Activated CD8-positive, alpha-beta T cell treated with anti-CD3 and anti-CD28 coated beads, Interleukin-2, amount 10 ng/mL, durations not matched to agents 7 days and 5 days (primary cell): ENCODE data around the gene RBM28. TPM values are rescaled to one million over a fixed set of nuclear protein-coding genes. Genes with fewer than 3 reads are reported as not detected.

ENCODE experiments used
- ATAC-seq: fragments of 150-1000 bp; cut with Tn5 transposase; one replicate; pipeline ENCODE4 v1.10.0; 2021; ENCODE audit warnings: moderate library complexity
- CTCF ChIA-PET: fragments of 350-600 bp; sonication (Branson Sonifier 250); formaldehyde crosslinking; loops from one replicate; lab custom pipeline; 2021; ENCODE audit warnings: antibody characterized with exemption; lab: Charles Lee
- POLR2A ChIA-PET: fragments of 350-600 bp; sonication (Branson Sonifier 250); formaldehyde crosslinking; loops from one replicate; lab custom pipeline; 2021; ENCODE audit warnings: antibody characterized with exemption; lab: Charles Lee
- DNase-seq: peaks from one replicate; pipeline ENCODE4 v3.0.0-alpha.2; 2020
- H3K27ac Mint-ChIP-seq: one replicate; pipeline ENCODE4 v1.8.0; 2021; ENCODE audit warnings: mild to moderate bottlenecking, mixed read lengths
- H3K27me3 Mint-ChIP-seq: one replicate; pipeline ENCODE4 v1.8.0; 2021; ENCODE audit warnings: low read depth, mixed read lengths
- H3K36me3 Mint-ChIP-seq: one replicate; pipeline ENCODE4 v1.8.0; 2021; ENCODE audit warnings: low read depth, mixed read lengths
- H3K4me1 Mint-ChIP-seq: one replicate; pipeline ENCODE4 v1.8.0; 2021; ENCODE audit warnings: low read depth, mixed read lengths
- H3K4me3 Mint-ChIP-seq: one replicate; pipeline ENCODE4 v1.8.0; 2021; ENCODE audit warnings: mild to moderate bottlenecking, mixed read lengths
- H3K9me3 Mint-ChIP-seq: one replicate; pipeline ENCODE4 v1.8.0; 2022; ENCODE audit warnings: mixed read lengths; ENCODE audit not compliant: insufficient read depth
- total RNA-seq, 2 experiments: library from RNA; stranded (reverse); gene quantifications; one replicate each; pipeline ENCODE4 v1.2.3, GENCODE V29; 2021

Gene RBM28
- total RNA-seq, 2 experiments from 2014 or later, result 40.4 to 43.3 TPM

- H3K36me3 Mint-ChIP-seq, result no peaks in the 10 kb centered on the region
- POLR2A ChIA-PET, result no interaction called here
- no peaks in the 10 kb centered on the region for H3K9me3 Mint-ChIP-seq
- DNase-seq (no peak), ATAC-seq (no peak)
- CTCF ChIA-PET, result no interaction called here
- no peaks in the 10 kb centered on the region for H3K4me1 Mint-ChIP-seq
- no peak overlapping the region for H3K4me3 Mint-ChIP-seq
- no peak overlapping the region for H3K27ac Mint-ChIP-seq
- H3K27me3 Mint-ChIP-seq, result peaks cover 33% of the 10 kb centered on the region
Observed at GRCh38 chr7:128265156-128265905, 78.4 kb downstream of the RBM28 start.

- CTCF ChIA-PET, result no interaction called here
- ATAC-seq, result no peak
- H3K27ac Mint-ChIP-seq, result no peak overlapping the region
- no peaks in the 10 kb centered on the region for H3K36me3 Mint-ChIP-seq
- H3K27me3 Mint-ChIP-seq, result peaks cover 29% of the 10 kb centered on the region
- H3K4me1 Mint-ChIP-seq, result no peaks in the 10 kb centered on the region
- H3K9me3 Mint-ChIP-seq, result no peaks in the 10 kb centered on the region
- DNase-seq, result no peak
- POLR2A ChIA-PET, result no interaction called here
- H3K4me3 Mint-ChIP-seq, result no peak overlapping the region
Observed at GRCh38 chr7:128264477-128264876, 79.2 kb downstream of the RBM28 start.

GRCh38 chr7:128263420-128263819 lies 80.3 kb downstream of the RBM28 start:
- Mint-ChIP-seq H3K4me3 (no peak overlapping the region), H3K9me3 (no peaks in the 10 kb centered on the region), H3K4me1 (no peaks in the 10 kb centered on the region), H3K36me3 (no peaks in the 10 kb centered on the region), H3K27ac (no peak overlapping the region), H3K27me3 (peaks cover 20% of the 10 kb centered on the region)
- DNase-seq, result no peak
- no peak for ATAC-seq
- CTCF ChIA-PET, result interaction anchor here (0.6 kb wide), 1 partner anchor 58 kb away, joined by 3 read pairs; no protein-coding TSS in a partner anchor
- POLR2A ChIA-PET, result no interaction called here

GRCh38 chr7:128262273-128263028 lies 81.3 kb downstream of the RBM28 start:
- Mint-ChIP-seq H3K4me1 (no peaks in the 10 kb centered on the region), H3K9me3 (no peaks in the 10 kb centered on the region), H3K27ac (no peak overlapping the region), H3K36me3 (no peaks in the 10 kb centered on the region), H3K4me3 (no peak overlapping the region), H3K27me3 (peaks cover 15% of the 10 kb centered on the region)
- ATAC-seq, result no peak
- DNase-seq, result no peak
- POLR2A ChIA-PET, result no interaction called here
- CTCF ChIA-PET, result no interaction called here

GRCh38 chr7:128260069-128260795 lies 83.5 kb downstream of the RBM28 start:
- Mint-ChIP-seq H3K4me1 (no peaks in the 10 kb centered on the region), H3K4me3 (no peak overlapping the region), H3K9me3 (no peaks in the 10 kb centered on the region), H3K27me3 (peaks cover 8% of the 10 kb centered on the region), H3K36me3 (no peaks in the 10 kb centered on the region), H3K27ac (no peak overlapping the region)
- ATAC-seq (no peak), DNase-seq (no peak)
- CTCF ChIA-PET, result no interaction called here
- POLR2A ChIA-PET, result no interaction called here

GRCh38 chr7:128259131-128260061 lies 84.3 kb downstream of the RBM28 start:
- Mint-ChIP-seq H3K27ac (no peak overlapping the region), H3K4me3 (no peak overlapping the region), H3K27me3 (peaks cover 8% of the 10 kb centered on the region), H3K4me1 (no peaks in the 10 kb centered on the region), H3K9me3 (no peaks in the 10 kb centered on the region), H3K36me3 (no peaks in the 10 kb centered on the region)
- ATAC-seq (no peak), DNase-seq (no peak)
- CTCF ChIA-PET, result no interaction called here
- POLR2A ChIA-PET, result no interaction called here

GRCh38 chr7:128257458-128257857 lies 86.2 kb downstream of the RBM28 start:
- Mint-ChIP-seq H3K27me3 (no peaks in the 10 kb centered on the region), H3K4me3 (no peak overlapping the region), H3K27ac (no peak overlapping the region), H3K9me3 (no peaks in the 10 kb centered on the region), H3K4me1 (peaks cover 3% of the 10 kb centered on the region), H3K36me3 (no peaks in the 10 kb centered on the region)
- DNase-seq (no peak), ATAC-seq (no peak)
- CTCF ChIA-PET, result no interaction called here
- POLR2A ChIA-PET, result no interaction called here

- ChIA-PET POLR2A (no interaction called here), CTCF (interaction anchor here (1.4 to 1.6 kb wide), 2 partner anchors 45 to 67 kb away, joined by 4 to 6 read pairs; no protein-coding TSS in a partner anchor)
- no peak overlapping the region for H3K27ac Mint-ChIP-seq
- no peak overlapping the region for H3K4me3 Mint-ChIP-seq
- H3K4me1 Mint-ChIP-seq, result peaks cover 3% of the 10 kb centered on the region
- peaks cover 5% of the 10 kb centered on the region for H3K27me3 Mint-ChIP-seq
- H3K36me3 Mint-ChIP-seq, result no peaks in the 10 kb centered on the region
- DNase-seq (no peak), ATAC-seq (no peak)
- no peaks in the 10 kb centered on the region for H3K9me3 Mint-ChIP-seq
Observed at GRCh38 chr7:128255271-128255670, 88.4 kb downstream of the RBM28 start.

GRCh38 chr7:128254470-128254869 lies 89.2 kb downstream of the RBM28 start:
- CTCF ChIA-PET, result interaction anchor here (1.6 kb wide), 1 partner anchor 68 kb away, joined by 6 read pairs; no protein-coding TSS in a partner anchor
- H3K9me3 Mint-ChIP-seq, result no peaks in the 10 kb centered on the region
- no peaks in the 10 kb centered on the region for H3K36me3 Mint-ChIP-seq
- H3K27ac Mint-ChIP-seq, result no peak overlapping the region
- H3K27me3 Mint-ChIP-seq, result peaks cover 11% of the 10 kb centered on the region
- H3K4me3 Mint-ChIP-seq, result no peak overlapping the region
- POLR2A ChIA-PET, result no interaction called here
- H3K4me1 Mint-ChIP-seq, result peaks cover 3% of the 10 kb centered on the region
- no peak for DNase-seq
- ATAC-seq, result no peak

GRCh38 chr7:128253701-128254100 lies 90.0 kb downstream of the RBM28 start:
- no peaks in the 10 kb centered on the region for H3K36me3 Mint-ChIP-seq
- ATAC-seq (no peak), DNase-seq (no peak)
- H3K27ac Mint-ChIP-seq, result no peak overlapping the region
- POLR2A ChIA-PET, result interaction anchor here (0.6 kb wide), 1 partner anchor 16 kb away, joined by 3 read pairs; no protein-coding TSS in a partner anchor
- H3K4me3 Mint-ChIP-seq, result no peak overlapping the region
- H3K9me3 Mint-ChIP-seq, result no peaks in the 10 kb centered on the region
- peaks cover 13% of the 10 kb centered on the region for H3K27me3 Mint-ChIP-seq
- CTCF ChIA-PET, result no interaction called here
- peaks cover 3% of the 10 kb centered on the region for H3K4me1 Mint-ChIP-seq

GRCh38 chr7:128251337-128251736 lies 92.4 kb downstream of the RBM28 start:
- Mint-ChIP-seq H3K27me3 (peaks cover 20% of the 10 kb centered on the region), H3K36me3 (no peaks in the 10 kb centered on the region), H3K27ac (no peak overlapping the region), H3K9me3 (no peaks in the 10 kb centered on the region), H3K4me3 (no peak overlapping the region), H3K4me1 (peaks cover 3% of the 10 kb centered on the region)
- ATAC-seq (no peak), DNase-seq (no peak)
- CTCF ChIA-PET, result no interaction called here
- POLR2A ChIA-PET, result no interaction called here
